HepG2 (cell line): ENCODE data around the gene OR2AG2. TPM values are rescaled to one million over a fixed set of nuclear protein-coding genes. Genes with fewer than 3 reads are reported as not detected.

ENCODE experiments used
- ATAC-seq: fragments of 200-7000 bp; cut with Tn5 transposase; 3 replicates; pipeline ENCODE4 v1.9.1; 2020; ENCODE audit warnings: mild to moderate bottlenecking, moderate library complexity
- BruUV-seq: library from RNA; stranded (reverse); fragments of 400-500 nt; replicated peaks from 2 replicates; lab custom pipeline; 2021; lab: Mats Ljungman, UMichigan
- CTCF ChIA-PET: fragments of 300-600 bp; formaldehyde crosslinking; extraction: SDS; loops from one replicate; lab custom pipeline; 2021; ENCODE audit warnings: low total read pairs, inconsistent platforms, low intra/inter-chr PET ratio; lab: Yijun Ruan, JAX
- POLR2A ChIA-PET: fragments of 350-600 bp; sonication (Branson Sonifier 250); formaldehyde crosslinking; loops from one replicate; lab custom pipeline; 2020; ENCODE audit warnings: antibody characterized with exemption, inconsistent platforms; lab: Yijun Ruan, JAX
- DNase-seq: peaks from one replicate; pipeline ENCODE4 v3.0.0-alpha.2; 2015; ENCODE audit warnings: low spot score
- FAIRE-seq: peaks from 3 replicates; lab custom pipeline; 2011; peaks lifted over from hg19 to GRCh38; lab: Jason Lieb, UNC
- H2AFZ ChIP-seq: one replicate; pipeline ENCODE4 v1.6.1; 2011; ENCODE audit warnings: low read length, inconsistent platforms
- H3K27ac ChIP-seq: fragments of 300-600 bp; 3 replicates; pipeline ENCODE4 v1.8.0; 2011; ENCODE audit warnings: mixed run types, mild to moderate bottlenecking, mixed read lengths, low read length, inconsistent platforms; ENCODE audit not compliant: insufficient read depth; ENCODE audit errors: extremely low read length
- H3K27me3 ChIP-seq, 2 experiments: fragments of 200-600 bp in 1 of 2; 2 replicates in 1 of 2; 3 replicates in 1 of 2; pipeline versions ENCODE4 v1.6.0 to v1.8.0; 2011; ENCODE audit warnings: low read length in 2 of 2, mild to moderate bottlenecking in 2 of 2, moderate library complexity in 2 of 2, inconsistent platforms in 1 of 2; ENCODE audit not compliant: insufficient read depth in 2 of 2, control insufficient read depth in 1 of 2
- H3K36me3 ChIP-seq, 2 experiments: fragments of 200-600 bp in 1 of 2; replicated peaks in 1 of 2; 2 replicates in 1 of 2; 3 replicates in 1 of 2; pipeline versions ENCODE4 v1.5.1 to v1.8.0; 2011; ENCODE audit warnings: low read length in 2 of 2, inconsistent platforms in 1 of 2; ENCODE audit not compliant: insufficient read depth in 2 of 2, control insufficient read depth in 1 of 2
- H3K4me1 ChIP-seq: 2 replicates; pipeline ENCODE4 v1.5.1; 2012; ENCODE audit warnings: low read length, inconsistent platforms; ENCODE audit not compliant: insufficient read depth
- H3K4me2 ChIP-seq: 2 replicates; pipeline ENCODE4 v1.6.0; 2011; ENCODE audit warnings: low read depth, low read length, inconsistent platforms
- H3K4me3 ChIP-seq, 3 experiments: fragments of 200-600 bp in 1 of 3; sonication (generic), shearing (Covaris generic) in 1 of 3; replicated peaks in 1 of 3; 2 replicates each; pipeline ENCODE4 v1.5.1; 2011 to 2016; ENCODE audit warnings: low read length in 3 of 3, inconsistent platforms in 2 of 3, low read depth in 2 of 3, mild to moderate bottlenecking in 2 of 3, control low read depth in 1 of 3, mixed read lengths in 1 of 3; ENCODE audit not compliant: insufficient read depth in 1 of 3
- H3K79me2 ChIP-seq: one replicate; pipeline ENCODE4 v1.6.1; 2011; ENCODE audit warnings: low read length, inconsistent platforms; ENCODE audit not compliant: insufficient read depth
- H3K9ac ChIP-seq: 2 replicates; pipeline ENCODE4 v1.6.0; 2011; ENCODE audit warnings: mild to moderate bottlenecking, low read depth, low read length, inconsistent platforms; ENCODE audit not compliant: insufficient read depth
- H3K9me3 ChIP-seq: 2 replicates; pipeline ENCODE4 v1.5.1; 2012; ENCODE audit warnings: mild to moderate bottlenecking, low read length
- H4K20me1 ChIP-seq: 2 replicates; pipeline ENCODE4 v1.6.0; 2011; ENCODE audit warnings: inconsistent platforms, mild to moderate bottlenecking, low read length, moderate library complexity; ENCODE audit not compliant: insufficient read depth
- HES4 ChIP-seq: sonication (generic); formaldehyde crosslinking; IDR thresholded peaks from 2 replicates; pipeline ENCODE4 v1.9.0; 2021; ENCODE audit warnings: mild to moderate bottlenecking, missing genetic modification reagents, borderline replicate concordance
- JUN ChIP-seq: sonication (generic); formaldehyde crosslinking; IDR thresholded peaks from 2 replicates; pipeline ENCODE4 v1.4.0; 2020; ENCODE audit warnings: mild to moderate bottlenecking, missing genetic modification reagents
- KAT8 ChIP-seq: IDR thresholded peaks from 2 replicates; pipeline ENCODE4 v1.6.1; 2016; ENCODE audit warnings: missing genetic modification reagents, missing compliant biosample characterization
- MLLT10 ChIP-seq: sonication (generic); formaldehyde crosslinking; IDR thresholded peaks from 2 replicates; pipeline ENCODE4 v1.4.0; 2020; ENCODE audit warnings: missing genetic modification reagents
- POLR2AphosphoS5 ChIP-seq: IDR thresholded peaks from 2 replicates; pipeline ENCODE4 v1.6.1; 2012; ENCODE audit warnings: low read depth, low read length
- RFX5 ChIP-seq: IDR thresholded peaks from 2 replicates; pipeline ENCODE4 v1.6.1; 2011; ENCODE audit warnings: low read depth, low read length, improper control_type of control experiment
- ZNF10 ChIP-seq: sonication (generic); formaldehyde crosslinking; IDR thresholded peaks from 2 replicates; pipeline ENCODE4 v1.4.0; 2020; ENCODE audit warnings: mild to moderate bottlenecking, low read depth, missing genetic modification reagents, borderline replicate concordance
- ZNF282 ChIP-seq: fragments of 450-650 bp; IDR thresholded peaks from 2 replicates; pipeline ENCODE4 v1.6.1; 2018; ENCODE audit not compliant: partially characterized antibody
- ZNF660 ChIP-seq: sonication (generic); formaldehyde crosslinking; IDR thresholded peaks from 2 replicates; pipeline ENCODE4 v1.5.1; 2020; ENCODE audit warnings: mild to moderate bottlenecking, low read depth, missing genetic modification reagents, borderline replicate concordance
- ZNF746 ChIP-seq: sonication (generic); formaldehyde crosslinking; IDR thresholded peaks from 2 replicates; pipeline ENCODE4 v1.8.0; 2022; ENCODE audit warnings: mild to moderate bottlenecking, missing genetic modification reagents
- ZNF816 ChIP-seq: sonication (generic); formaldehyde crosslinking; IDR thresholded peaks from 2 replicates; pipeline ENCODE4 v1.8.0; 2022; ENCODE audit warnings: missing genetic modification reagents, mild to moderate bottlenecking, borderline replicate concordance
- ZSCAN20 ChIP-seq: sonication (generic); formaldehyde crosslinking; IDR thresholded peaks from 2 replicates; pipeline ENCODE4 v1.4.0; 2020; ENCODE audit warnings: missing genetic modification reagents, mild to moderate bottlenecking, borderline replicate concordance
- WGBS: methylation state at CpG from one replicate; pipeline ENCODE4 v1.1.6; 2017; ENCODE audit warnings: low lambda C conversion rate; 5-methylcytosine and 5-hydroxymethylcytosine counted together
- in situ Hi-C: cut with HindIII; loops from 2 replicates; pipeline ENCODE4 v1.10.0; 2017; ENCODE audit warnings: low pct_unique_long_range_greater_than_20kb; ENCODE audit not compliant: extremely low pct_ligation_motif_present
- intact Hi-C: fragments of 100-400 bp; cut with micrococcal nuclease; formaldehyde crosslinking; loops from one replicate; pipeline ENCODE4 v1.10.0; 2022; ENCODE audit not compliant: unreplicated experiment
- polyA plus RNA-seq, 8 experiments: library from polyadenylated mRNA; depleted of rRNA in 3 of 8; stranded (reverse) in 7 of 8; unstranded in 1 of 8; fragments of >200 nt; fragmentation: Illumina TruSeq in 4 of 8; extraction: Trizol in 4 of 8; gene quantifications; 2 replicates each; pipeline versions ENCODE4 v1.2.1 to v1.2.3, GENCODE V29; 2011 to 2016; ENCODE audit warnings: low read depth in 4 of 8, missing spikeins in 1 of 8, mixed read lengths in 1 of 8; ENCODE audit not compliant: insufficient read depth in 1 of 8
- total RNA-seq, 5 experiments: library from RNA; depleted of rRNA; stranded (reverse); fragments of >200 nt; fragmentation: Illumina TruSeq; extraction: Trizol; gene quantifications; 2 replicates each; pipeline ENCODE4 v1.2.3, GENCODE V29; 2016; ENCODE audit warnings: low read depth in 1 of 5
- TF ChIP-seq, protein P1 (sequence below): sonication (generic); IDR thresholded peaks from 2 replicates; pipeline ENCODE4 v1.6.1; 2016; ENCODE audit warnings: low read depth, borderline replicate concordance
- TF ChIP-seq, protein P2 (sequence below): sonication (generic); formaldehyde crosslinking; IDR thresholded peaks from 2 replicates; pipeline ENCODE4 v1.4.0; 2020; ENCODE audit warnings: missing genetic modification reagents

The OR2AG2 gene
- total and polyA plus RNA-seq, 2 of the 13 experiments (the other 11 are each of a cell fraction or from before 2014, with no cell fraction given), result not detected

DNA sequence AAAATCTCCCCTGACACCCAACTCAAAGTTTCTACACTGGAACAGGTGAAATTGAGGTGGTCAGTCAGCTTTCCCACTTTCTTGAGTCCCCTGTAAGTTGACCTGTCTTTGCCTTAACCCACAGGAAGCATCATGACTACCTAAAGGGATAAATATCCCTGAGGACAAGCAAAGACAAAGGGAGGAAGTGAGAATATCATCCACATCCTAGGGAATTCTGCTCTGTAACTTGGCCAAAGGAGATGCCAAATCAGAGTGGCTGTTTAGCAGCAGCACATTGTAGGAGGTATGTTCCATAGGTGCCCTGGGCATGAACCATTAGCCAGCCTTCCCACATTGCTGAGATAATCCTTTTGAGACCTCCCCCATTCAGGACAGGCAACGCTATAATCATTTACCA, 47.8 kb downstream of the OR2AG2 start:
- BruUV-seq, result no TSS peak
- ATAC-seq (no peak), FAIRE-seq (no peak), DNase-seq (no peak)
- no peaks in the 10 kb centered on the region for H3K36me3 ChIP-seq
- no peak overlapping the region for H3K4me3 ChIP-seq
- in situ Hi-C loops (no loop called here), intact Hi-C loops (no loop called here)
- H3K9me3 ChIP-seq, result no peaks in the 10 kb centered on the region
- ChIA-PET POLR2A (no interaction called here), CTCF (no interaction called here)
- no peak for TF ChIP-seq POLR2AphosphoS5
- TF ChIP-seq ZSCAN20 (CRISPR knock-in tag), result no peak
- TF ChIP-seq ZNF10 (CRISPR knock-in tag), result no peak
- no peak for TF ChIP-seq KAT8 (CRISPR knock-in tag)
- no peak for TF ChIP-seq ZNF816
- no peak for TF ChIP-seq ZNF660
- TF ChIP-seq ZNF746 (CRISPR knock-in tag), result no peak
- TF ChIP-seq, protein P1, sequence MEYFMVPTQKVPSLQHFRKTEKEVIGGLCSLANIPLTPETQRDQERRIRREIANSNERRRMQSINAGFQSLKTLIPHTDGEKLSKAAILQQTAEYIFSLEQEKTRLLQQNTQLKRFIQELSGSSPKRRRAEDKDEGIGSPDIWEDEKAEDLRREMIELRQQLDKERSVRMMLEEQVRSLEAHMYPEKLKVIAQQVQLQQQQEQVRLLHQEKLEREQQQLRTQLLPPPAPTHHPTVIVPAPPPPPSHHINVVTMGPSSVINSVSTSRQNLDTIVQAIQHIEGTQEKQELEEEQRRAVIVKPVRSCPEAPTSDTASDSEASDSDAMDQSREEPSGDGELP, result no peak
- TF ChIP-seq HES4, result no peak
- H2AFZ ChIP-seq, result no peak overlapping the region
- no peaks in the 10 kb centered on the region for H3K79me2 ChIP-seq
- no peaks in the 10 kb centered on the region for H4K20me1 ChIP-seq
- peaks cover 0 to 3% of the 10 kb centered on the region in 2 experiments; a peak in 1 of 5 replicates for H3K27me3 ChIP-seq
- H3K9ac ChIP-seq, result no peak overlapping the region
- peaks cover 19% of the 10 kb centered on the region for H3K4me1 ChIP-seq
- no peak overlapping the region for H3K4me2 ChIP-seq
- WGBS, result 0% methylated on average over 1 of the region's 1 CpG
- no peak overlapping the region for H3K27ac ChIP-seq

DNA sequence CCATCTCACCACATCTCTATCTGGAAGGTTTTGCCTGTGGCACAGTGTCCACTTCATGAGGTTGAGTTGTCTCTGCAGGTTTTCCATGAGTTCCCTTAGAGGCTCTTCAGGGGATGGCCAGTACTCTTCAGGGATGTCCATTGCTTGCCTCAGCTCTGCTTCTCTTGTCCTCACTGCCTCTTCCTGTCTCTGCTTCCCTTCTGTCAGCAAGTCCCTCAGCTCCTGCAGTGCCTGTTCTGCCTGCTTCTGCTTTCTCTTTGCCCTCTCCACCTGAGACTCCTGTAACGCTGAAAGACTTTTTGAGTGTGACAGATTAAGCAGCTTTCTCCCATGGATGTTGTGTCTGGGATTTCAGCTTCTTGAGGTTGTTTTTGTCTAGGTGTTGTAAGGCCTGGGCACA, 50.4 kb downstream of the OR2AG2 start:
- TF ChIP-seq JUN (no peak), ZNF282 (no peak), MLLT10 (CRISPR knock-in tag) (no peak), RFX5 (no peak)
- TF ChIP-seq, protein P2, sequence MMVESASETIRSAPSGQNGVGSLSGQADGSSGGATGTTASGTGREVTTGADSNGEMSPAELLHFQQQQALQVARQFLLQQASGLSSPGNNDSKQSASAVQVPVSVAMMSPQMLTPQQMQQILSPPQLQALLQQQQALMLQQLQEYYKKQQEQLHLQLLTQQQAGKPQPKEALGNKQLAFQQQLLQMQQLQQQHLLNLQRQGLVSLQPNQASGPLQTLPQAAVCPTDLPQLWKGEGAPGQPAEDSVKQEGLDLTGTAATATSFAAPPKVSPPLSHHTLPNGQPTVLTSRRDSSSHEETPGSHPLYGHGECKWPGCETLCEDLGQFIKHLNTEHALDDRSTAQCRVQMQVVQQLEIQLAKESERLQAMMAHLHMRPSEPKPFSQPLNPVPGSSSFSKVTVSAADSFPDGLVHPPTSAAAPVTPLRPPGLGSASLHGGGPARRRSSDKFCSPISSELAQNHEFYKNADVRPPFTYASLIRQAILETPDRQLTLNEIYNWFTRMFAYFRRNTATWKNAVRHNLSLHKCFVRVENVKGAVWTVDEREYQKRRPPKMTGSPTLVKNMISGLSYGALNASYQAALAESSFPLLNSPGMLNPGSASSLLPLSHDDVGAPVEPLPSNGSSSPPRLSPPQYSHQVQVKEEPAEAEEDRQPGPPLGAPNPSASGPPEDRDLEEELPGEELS (CRISPR knock-in tag), result no peak
- Histone ChIP-seq H3K27me3 (peaks cover 0 to 5% of the 10 kb centered on the region in 2 experiments; a peak in 1 of 5 replicates), H4K20me1 (no peaks in the 10 kb centered on the region), H3K27ac (no peak overlapping the region), H3K4me2 (no peak overlapping the region), H3K36me3 (no peaks in the 10 kb centered on the region), H3K79me2 (no peaks in the 10 kb centered on the region), H2AFZ (no peak overlapping the region), H3K4me3 (no peak overlapping the region), H3K9me3 (no peaks in the 10 kb centered on the region), H3K9ac (no peak overlapping the region), H3K4me1 (peaks cover 19% of the 10 kb centered on the region)
- CTCF ChIA-PET, result no interaction called here
- intact Hi-C loops (no loop called here), in situ Hi-C loops (no loop called here)
- POLR2A ChIA-PET, result no interaction called here
- no peak for FAIRE-seq
- no peak for DNase-seq
- 27% methylated on average over 1 of the region's 1 CpG for WGBS
- BruUV-seq, result no TSS peak
- ATAC-seq, result no peak
